ENCODE measurements around the gene GPR75.

GPR75 gene

GRCh38 chr2:53819634-53820033, 40.1 kb downstream of the GPR75 start:
- no peak overlapping the region for H3K4me3 ChIP-seq (ENCODE audit: low read depth, low read length)
- TF ChIP-seq CTCF (IDR thresholded peaks at IDR 0.05; ENCODE audit: low read depth, low read length, missing control alignments): no peak
- no peak for DNase-seq (ENCODE audit: low read depth)
- in situ Hi-C loops (cut with HindIII; ENCODE audit: low sequenced_read_pairs): no loop called here

GRCh38 chr2:53818854-53819435, 40.8 kb downstream of the GPR75 start:
- H3K4me3 ChIP-seq (ENCODE audit: low read depth, low read length): no peak overlapping the region
- no peak for DNase-seq (ENCODE audit: low read depth)
- no peak for TF ChIP-seq CTCF (IDR thresholded peaks at IDR 0.05; ENCODE audit: low read depth, low read length, missing control alignments)
- in situ Hi-C loops (cut with HindIII; ENCODE audit: low sequenced_read_pairs): no loop called here

GRCh38 chr2:53813151-53813550, 46.6 kb downstream of the GPR75 start:
- H3K4me3 ChIP-seq (ENCODE audit: low read depth, low read length): no peak overlapping the region
- in situ Hi-C loops (cut with HindIII; ENCODE audit: low sequenced_read_pairs): no loop called here
- DNase-seq (ENCODE audit: low read depth): no peak
- no peak for TF ChIP-seq CTCF (IDR thresholded peaks at IDR 0.05; ENCODE audit: low read depth, low read length, missing control alignments)

- H3K4me3 ChIP-seq (ENCODE audit: low read depth, low read length): no peak overlapping the region
- no peak for TF ChIP-seq CTCF (IDR thresholded peaks at IDR 0.05; ENCODE audit: low read depth, low read length, missing control alignments)
- in situ Hi-C loops (cut with HindIII; ENCODE audit: low sequenced_read_pairs): no loop called here
- DNase-seq (ENCODE audit: low read depth): no peak
These were observed 48.2 kb downstream of the GPR75 start for GRCh38 chr2:53811601-53812000.

Data from astrocyte of the cerebellum (primary cell).